Left hindlimb (tissue), 1 donor: Measurements from ENCODE around the gene TOM1L2.

ENCODE experiments used
- DNase-seq: peaks from one replicate; pipeline ENCODE4 v3.0.0-alpha.2; 2018

The TOM1L2 gene

DNA sequence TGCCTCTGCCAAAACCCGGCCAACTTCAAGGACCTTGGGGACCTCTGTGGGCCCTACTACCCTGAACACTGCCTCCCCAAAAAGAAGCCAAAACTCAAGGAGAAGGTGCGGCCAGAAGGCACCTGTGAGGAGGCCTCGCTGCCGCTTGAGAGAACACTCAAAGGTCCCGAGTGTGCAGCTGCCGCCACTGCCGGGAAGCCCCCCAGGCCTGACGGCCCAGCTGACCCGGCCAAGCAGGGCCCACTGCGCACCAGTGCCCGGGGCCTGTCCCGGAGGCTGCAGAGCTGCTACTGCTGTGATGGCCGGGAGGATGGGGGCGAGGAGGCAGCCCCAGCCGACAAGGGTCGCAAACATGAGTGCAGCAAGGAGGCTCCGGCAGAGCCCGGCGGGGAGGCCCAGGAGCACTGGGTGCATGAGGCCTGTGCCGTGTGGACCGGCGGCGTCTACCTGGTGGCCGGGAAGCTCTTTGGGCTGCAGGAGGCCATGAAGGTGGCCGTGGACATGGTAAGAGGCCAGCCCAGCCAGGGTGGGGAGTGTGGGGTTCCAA lies 174.1 kb downstream of the TOM1L2 start:
- no peak for DNase-seq

DNA sequence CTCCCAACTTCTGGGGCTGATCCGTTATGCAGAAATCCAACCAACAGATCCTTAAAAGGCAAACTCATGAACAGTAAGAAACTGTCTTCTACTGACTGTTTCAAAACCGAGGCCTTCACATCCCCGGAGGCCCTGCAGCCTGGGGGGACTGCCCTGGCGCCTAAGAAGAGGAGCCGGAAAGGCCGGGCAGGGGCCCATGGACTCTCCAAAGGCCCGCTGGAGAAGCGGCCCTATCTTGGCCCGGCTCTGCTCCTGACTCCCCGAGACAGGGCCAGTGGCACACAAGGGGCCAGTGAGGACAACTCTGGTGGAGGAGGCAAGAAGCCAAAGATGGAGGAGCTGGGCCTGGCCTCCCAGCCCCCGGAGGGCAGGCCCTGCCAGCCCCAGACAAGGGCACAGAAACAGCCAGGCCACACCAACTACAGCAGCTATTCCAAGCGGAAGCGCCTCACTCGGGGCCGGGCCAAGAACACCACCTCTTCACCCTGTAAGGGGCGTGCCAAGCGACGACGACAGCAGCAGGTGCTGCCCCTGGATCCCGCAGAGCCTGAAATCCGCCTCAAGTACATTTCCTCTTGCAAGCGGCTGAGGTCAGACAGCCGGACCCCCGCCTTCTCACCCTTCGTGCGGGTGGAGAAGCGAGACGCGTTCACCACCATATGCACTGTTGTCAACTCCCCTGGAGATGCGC lies 174.9 kb downstream of the TOM1L2 start:
- DNase-seq, result no peak

DNA sequence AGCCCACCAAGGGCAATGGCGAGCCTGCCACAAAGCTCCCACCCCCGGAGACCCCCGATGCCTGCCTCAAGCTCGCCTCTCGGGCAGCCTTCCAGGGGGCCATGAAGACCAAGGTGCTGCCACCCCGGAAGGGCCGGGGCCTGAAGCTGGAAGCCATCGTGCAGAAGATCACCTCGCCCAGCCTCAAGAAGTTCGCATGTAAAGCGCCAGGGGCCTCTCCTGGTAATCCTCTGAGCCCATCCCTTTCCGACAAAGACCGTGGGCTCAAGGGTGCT lies 175.5 kb downstream of the TOM1L2 start:
- DNase-seq, result no peak

- no peak for DNase-seq
These were observed 176.0 kb downstream of the TOM1L2 start for GRCh38 chr17:17795946-17796786.

DNA sequence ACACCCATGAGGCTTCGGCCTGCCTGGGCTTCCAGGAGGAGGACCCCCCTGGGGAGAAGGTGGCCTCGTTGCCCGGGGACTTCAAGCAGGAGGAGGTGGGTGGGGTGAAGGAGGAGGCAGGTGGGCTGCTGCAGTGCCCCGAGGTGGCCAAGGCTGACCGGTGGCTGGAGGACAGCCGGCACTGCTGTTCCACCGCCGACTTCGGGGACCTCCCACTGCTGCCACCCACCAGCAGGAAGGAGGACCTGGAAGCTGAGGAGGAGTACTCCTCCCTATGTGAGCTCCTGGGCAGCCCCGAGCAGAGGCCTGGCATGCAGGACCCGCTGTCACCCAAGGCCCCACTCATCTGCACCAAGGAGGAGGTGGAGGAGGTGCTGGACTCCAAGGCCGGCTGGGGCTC lies 176.9 kb downstream of the TOM1L2 start:
- DNase-seq, result no peak

DNA sequence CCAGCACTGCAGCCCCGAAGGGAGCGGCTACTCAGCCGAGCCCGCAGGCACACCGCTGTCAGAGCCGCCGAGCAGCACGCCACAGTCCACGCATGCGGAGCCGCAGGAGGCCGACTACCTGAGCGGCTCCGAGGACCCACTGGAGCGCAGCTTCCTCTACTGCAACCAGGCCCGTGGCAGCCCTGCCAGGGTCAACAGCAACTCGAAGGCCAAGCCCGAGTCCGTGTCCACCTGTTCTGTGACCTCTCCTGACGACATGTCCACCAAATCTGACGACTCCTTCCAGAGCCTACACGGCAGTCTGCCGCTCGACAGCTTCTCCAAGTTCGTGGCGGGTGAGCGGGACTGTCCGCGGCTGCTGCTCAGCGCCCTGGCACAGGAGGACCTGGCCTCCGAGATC lies 177.8 kb downstream of the TOM1L2 start:
- DNase-seq, result no peak
